SK-N-MC (cell line): ENCODE data around the gene NRXN3.

Experiments used
- EZH2 ChIP-seq: fragments of 200-600 bp; sonication (generic); IDR thresholded peaks from one replicate; pipeline ENCODE4 v1.6.1; 2017; ENCODE audit warnings: antibody characterized with exemption
- POLR2AphosphoS5 ChIP-seq: IDR thresholded peaks from 2 replicates; pipeline ENCODE4 v1.6.1; 2012; ENCODE audit warnings: mild to moderate bottlenecking, low read depth, low read length, borderline replicate concordance

- TF ChIP-seq EZH2: no peak
- TF ChIP-seq POLR2AphosphoS5: no peak
Measured at GRCh38 chr14:79510659-79511058, 1340.5 kb downstream of the NRXN3 start.
